NOMO-1 treated with dmso at 0.1 percent for 144 hours (cell line): ENCODE measurements around the gene PACS2.

ENCODE experiments used
- DNase-seq: peaks from one replicate; lab custom pipeline; 2025; ENCODE audit not compliant: unreplicated experiment; lab: John Stamatoyannopoulos, UW

The PACS2 gene

DNA sequence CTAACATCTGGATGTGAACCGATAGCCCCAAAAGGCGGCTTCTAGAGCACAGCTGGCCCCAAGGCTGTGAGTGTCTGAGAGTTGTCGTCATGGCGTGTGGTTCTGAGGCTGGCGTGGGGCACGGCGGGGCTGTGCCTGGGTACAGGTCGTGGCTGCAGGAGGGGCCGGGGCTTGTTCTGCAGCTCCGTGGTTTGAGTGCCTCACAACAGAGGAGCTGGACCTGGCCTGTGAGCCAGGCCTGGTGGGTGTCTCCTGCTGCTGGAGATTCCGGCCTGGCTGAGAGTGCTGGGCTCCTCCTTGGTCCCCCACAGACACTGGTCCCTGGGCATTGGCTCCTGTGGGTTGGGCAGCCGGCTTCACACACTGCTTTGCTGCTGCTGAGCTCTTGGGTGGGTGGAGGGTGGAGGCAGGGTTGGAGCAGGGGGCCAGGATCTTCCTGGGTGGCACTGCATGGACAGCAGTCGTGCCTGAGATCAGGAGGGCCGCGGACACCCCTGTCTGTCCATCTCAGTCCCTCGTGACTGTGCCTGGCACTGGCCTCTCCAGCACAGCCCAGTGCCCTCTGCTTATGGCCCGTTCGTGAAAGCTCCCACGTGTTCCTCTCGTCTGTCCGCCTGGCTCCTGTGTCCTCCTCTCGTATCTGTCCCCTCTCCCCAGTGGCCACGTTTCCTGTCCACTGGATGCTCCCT, 52.0 kb downstream of the PACS2 start:
- no peak for DNase-seq

DNA sequence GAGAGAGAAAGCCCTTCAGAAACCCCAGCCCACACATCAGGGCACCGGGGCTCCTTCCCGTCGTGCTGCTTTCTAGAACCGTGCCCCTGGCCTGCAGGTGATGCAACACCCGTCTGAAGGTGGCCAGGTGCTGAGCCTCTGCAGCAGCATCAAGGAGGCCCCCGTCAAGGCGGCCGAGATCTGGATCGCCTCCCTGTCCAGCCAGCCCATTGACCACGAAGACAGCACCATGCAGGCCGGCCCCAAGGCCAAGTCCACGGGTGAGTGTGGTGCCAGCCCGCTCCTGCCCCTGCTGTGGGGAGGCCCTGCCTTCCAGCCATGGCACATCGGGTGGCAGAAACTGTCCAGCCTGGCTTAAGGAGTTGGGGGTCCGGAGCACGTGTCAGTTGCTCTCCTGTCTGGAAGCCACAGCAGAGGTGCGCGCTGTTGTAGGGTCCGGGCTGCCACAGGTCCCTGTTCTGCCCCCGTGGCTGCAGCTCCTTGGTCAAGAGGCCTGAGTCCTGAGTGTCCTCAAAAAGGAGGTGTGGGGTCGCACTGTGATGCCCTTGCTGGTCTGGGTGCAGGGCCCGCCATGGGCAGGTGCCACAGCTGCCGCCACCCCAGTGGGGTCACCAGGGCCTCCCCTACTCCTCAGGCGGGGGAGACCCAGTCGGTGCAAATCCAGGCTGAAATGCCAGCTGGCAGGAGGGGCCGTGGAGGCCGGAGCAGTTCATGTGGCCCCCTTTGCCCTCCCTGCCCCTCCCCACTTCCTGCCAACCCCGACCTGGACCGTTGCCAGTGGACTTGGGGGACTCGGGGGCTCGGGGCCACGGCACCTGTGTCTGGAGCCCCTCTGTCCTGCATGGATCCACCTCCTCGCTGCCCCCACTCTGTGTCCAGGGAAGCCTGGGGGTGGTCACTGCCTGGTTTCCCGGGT, 52.8 kb downstream of the PACS2 start:
- no peak for DNase-seq

DNA sequence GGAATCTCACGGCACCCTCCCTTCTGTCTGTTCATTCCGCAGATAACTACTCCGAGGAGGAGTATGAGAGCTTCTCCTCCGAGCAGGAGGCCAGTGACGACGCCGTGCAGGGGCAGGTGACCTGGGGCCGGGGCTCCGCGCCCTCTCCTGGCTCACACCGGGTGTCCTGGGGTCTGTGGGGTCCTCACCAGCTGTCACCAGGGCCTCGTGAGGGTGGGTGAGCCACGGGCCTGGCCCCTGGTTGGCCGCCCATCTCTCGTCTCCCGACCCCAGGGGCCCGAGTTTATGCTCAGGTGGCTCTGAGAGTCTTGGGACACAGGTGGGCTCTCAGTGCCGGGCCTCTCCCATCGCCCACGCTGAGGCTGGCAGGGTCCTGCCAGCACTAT, 53.5 kb downstream of the PACS2 start:
- DNase-seq, result no peak

DNA sequence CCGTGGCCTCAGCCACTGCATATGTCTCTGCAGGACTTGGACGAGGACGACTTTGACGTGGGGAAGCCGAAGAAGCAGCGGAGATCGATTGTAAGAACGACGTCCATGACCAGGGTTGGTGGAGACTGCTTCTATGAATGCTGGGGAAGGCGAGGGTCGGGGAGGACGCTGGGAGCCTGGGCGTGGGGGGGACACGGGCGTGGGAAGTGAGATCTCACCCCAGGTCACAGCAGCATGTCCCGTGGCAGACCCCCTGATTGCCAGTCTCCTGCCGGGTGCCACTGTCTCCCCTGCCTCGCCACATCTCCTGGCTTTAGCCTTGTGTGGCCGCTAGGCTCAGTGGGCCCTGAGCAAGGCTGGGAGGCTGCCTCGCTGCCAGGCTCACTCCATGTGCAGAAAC, 53.9 kb downstream of the PACS2 start:
- no peak for DNase-seq

DNA sequence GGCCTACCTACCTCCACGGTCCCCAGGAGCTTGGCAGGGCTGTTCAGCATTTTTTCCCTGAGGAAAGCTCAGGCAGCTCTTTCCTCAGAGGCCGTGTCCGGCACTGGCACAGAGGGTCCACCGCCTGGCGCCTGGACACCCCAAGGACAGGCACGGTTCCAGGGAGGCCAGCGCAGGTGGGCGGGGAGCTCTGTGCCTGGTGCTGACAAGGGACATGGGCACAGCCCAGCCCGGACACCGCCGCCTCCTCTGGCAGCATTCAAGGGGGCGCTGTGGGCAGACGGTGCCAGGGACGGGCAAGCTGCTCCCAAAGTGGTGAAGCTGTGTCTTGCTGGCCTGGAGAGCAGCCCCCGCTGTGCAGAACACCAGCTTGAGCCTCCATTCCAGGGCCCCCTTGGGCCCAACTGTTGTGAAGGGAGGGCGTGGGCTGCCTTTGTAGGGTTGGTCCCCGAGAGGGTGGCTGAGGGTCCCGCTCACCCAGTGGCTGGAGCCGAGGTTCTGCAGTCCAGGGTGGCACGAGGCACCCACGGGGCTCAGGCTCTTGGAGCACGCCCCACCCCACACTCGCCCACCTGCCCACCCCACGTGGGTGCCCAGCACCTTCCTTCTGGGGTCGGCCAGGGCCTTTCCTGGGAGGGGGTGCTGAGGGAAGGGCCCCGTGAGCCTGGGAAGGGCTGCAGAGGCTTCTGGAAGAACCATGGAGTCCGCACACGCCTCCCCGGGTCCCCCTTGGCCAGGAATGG, 54.5 kb downstream of the PACS2 start:
- DNase-seq, result no peak

- DNase-seq, result no peak
Measured at GRCh38 chr14:105369653-105370040, 55.1 kb downstream of the PACS2 start.

- DNase-seq, result no peak
Measured at GRCh38 chr14:105374389-105374788, 59.8 kb downstream of the PACS2 start.

DNA sequence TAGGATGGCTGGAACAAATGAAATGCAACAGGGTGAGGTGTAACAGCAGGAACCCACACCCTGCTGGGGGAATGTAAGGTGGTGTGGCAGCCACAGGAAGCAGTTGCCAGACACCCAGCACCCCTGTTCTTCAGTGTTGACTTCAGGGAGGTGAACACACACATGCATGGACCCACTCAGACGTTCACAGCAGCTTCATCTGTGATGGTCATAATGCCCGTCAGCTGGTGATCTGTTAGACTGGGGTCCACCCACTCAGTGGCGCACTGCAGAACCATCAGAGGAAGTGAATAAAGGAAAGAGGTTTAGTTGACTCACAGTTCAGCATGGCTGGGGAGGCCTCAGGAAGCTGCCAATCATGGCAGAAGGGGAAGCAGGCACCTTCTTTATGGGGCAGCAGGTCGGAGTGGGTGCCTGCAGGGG, 61.1 kb downstream of the PACS2 start:
- peak; percentile 69 for DNase-seq

DNA sequence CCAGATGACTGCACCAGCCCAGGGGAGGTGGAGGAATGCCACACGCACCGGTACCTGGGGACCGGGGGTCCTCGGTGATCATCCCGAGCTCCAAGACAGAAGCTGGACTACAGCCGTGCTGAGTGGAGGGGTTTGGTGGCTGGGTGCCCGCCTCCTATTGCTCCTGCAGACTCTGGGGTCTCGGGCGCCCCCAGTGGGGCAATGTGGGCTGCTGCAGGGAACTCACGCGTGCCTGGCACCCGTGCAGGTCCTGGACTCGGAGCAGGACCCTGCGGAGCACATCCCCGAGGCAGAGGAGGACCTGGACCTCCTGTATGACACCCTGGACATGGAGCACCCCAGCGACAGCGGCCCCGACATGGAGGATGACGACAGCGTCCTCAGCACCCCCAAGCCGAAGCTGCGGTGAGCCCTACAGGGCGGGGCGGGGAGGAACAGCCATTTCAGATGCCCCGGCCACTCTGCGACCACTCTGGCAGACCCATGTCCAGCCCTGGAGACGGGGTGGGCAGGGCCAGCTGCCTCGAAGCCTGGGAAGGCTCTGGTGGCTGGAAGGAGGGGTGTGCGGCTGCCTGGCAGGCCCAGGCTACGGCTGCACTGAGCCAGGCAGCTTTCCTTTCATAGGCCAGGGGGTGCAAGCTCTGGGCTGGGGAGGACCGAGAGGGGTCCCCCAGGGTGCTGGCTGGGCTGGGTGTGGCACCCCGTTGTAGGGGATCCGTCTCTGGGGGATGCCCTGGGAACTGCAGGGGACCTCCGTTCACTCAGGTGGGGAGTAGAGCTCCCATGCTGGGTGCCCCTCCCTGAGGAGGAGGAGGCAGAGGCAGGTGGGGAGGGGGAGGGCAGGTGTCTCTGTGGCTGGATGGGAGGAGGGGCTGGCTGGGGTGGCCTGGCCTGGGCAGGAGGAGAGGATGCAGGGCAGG, 62.2 kb downstream of the PACS2 start:
- no peak for DNase-seq

DNA sequence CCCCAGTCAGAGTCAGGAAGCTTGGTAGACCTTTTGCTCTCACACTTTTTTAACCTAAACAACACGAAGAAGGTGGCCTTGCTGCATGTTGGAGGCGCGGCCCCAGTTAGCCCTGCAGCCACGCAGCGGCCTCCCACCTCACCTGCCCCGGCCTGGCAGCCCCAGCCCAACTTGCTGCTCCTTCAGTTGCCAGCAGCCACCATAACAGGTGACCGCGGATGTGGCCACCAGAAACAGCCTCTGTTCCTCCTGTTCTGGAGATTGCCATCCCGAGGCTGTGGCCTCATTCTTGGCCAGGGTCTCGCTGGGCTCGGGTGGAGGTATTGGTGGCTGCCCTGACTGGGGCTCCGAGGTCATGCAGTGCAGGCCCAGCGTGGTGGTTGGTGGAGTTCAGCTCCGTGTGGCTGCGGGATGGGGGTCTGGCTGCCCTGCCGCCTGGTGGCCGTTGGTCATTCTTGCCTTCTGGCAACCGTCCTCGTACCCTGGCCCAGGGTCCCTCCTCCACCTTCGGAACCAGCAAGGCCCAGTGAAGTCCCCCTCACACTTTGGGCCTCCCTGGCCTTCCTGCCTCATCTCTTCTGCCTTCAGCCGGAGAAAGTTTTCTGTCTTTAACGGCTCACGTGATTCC, 63.1 kb downstream of the PACS2 start:
- no peak for DNase-seq

DNA sequence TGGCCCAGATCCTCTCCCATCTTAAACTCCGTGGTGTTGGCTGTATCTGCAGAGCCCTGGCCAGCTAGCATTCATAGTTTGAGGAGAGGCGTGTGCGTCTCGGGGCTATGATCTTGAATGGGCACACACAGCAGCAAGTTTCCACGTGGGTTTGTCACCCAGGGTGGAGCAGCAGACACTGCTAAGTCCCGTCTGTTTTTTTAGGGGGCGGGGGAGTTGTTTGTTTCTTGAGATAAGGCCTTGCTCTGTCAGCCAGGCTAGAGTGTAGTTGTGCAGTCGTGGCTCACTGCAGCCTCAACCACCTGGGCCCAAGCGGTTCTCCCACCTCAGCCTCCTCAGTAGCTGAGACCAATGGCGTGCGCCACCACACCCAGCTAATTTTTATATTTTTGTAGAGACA, 63.7 kb downstream of the PACS2 start:
- DNase-seq, result no peak

DNA sequence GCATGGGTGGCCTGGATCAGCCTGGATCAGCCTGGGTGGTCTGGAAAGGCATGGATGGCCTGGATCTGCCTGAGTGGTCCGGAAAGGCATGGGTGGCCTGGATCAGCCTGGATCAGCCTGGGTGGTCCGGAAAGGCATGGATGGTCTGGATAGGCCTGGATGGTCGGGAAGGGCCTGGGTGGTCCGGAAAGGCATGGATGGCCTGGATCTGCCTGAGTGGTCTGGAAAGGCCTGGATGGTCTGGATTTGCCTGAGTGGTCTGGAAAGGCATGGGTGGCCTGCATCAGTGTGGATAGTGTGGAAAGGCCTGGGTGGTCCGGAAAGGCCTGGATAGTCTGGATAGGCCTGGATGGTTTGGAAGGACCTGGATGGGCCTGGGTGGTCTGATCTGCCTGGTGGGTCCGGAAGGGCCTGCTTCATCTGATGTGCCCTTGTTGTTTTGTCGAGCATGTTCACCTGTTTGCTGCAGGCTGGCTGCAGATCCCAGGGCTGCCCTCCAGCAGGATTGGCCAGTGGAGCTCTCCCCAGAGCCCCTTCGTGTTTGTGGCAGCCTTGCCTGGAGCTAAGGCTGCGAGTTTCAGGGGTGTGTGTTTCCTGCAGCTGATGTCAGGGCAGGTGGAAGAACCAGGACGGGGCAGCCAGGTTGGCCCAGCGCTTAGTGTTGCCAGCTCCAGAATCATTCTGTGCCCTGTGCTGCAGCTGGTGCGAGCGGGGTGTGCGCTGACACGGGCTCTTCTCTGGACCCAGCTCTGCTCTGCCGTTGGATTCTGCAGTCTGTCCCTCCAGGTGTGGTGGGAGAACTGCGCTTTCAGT, 64.5 kb downstream of the PACS2 start:
- DNase-seq, result no peak

GRCh38 chr14:105379946-105380345, 65.4 kb downstream of the PACS2 start:
- no peak for DNase-seq

DNA sequence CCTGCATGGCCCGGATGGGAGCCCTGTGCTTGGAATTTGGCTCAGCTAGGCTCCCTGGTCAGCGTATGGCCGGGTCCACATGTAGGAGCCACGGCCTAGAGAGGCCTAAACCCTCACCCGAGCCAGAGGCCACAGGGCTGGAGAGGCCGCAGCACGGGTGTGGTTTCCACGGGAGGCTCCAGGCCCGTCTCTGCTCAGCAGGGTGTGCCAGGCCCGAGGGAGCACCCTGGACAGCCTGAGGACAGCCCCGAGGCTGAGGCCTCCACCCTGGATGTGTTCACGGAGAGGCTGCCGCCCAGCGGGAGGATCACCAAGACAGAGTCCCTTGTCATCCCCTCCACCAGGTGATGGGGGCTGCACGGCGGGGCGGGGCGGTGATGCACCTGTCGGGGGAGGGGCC, 66.2 kb downstream of the PACS2 start:
- no peak for DNase-seq

- DNase-seq, result no peak
Measured at GRCh38 chr14:105381446-105382342, 67.1 kb downstream of the PACS2 start.

DNA sequence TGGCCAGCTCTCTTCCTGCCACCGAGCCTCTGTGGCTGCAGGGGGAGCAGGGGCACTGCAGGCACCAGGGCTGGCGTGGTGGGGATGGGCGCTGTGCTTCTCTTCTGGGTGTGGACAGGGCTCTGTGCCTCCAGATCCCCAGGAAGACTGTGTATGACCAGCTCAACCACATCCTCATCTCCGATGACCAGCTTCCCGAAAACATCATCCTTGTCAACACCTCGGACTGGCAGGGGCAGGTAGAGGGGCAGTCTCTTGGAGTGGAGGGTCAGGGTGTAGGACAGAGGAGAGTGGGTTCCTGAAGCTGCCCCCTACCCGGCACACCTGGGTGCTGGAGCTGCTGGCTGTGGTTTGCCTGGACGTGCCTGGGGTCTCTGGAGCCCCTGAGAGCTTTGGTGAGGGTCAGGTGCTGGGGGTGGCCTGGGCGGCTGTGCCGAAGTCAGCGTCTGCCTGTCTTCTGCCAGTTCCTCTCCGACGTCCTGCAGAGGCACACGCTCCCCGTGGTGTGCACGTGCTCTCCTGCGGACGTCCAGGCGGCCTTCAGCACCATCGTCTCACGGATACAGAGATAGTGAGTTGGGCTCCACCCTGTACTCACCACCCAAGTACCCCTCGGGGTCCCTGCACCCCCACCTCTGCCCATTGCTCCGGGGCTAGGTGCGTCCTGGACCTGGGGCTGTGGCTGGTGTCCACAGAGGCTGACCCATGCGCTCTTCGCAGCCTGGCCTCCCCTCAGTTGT, 68.0 kb downstream of the PACS2 start:
- no peak for DNase-seq

GRCh38 chr14:105383083-105383730, 68.7 kb downstream of the PACS2 start:
- DNase-seq, result no peak
